ENCODE measurements around the gene SLC16A9.

Gene SLC16A9

DNA sequence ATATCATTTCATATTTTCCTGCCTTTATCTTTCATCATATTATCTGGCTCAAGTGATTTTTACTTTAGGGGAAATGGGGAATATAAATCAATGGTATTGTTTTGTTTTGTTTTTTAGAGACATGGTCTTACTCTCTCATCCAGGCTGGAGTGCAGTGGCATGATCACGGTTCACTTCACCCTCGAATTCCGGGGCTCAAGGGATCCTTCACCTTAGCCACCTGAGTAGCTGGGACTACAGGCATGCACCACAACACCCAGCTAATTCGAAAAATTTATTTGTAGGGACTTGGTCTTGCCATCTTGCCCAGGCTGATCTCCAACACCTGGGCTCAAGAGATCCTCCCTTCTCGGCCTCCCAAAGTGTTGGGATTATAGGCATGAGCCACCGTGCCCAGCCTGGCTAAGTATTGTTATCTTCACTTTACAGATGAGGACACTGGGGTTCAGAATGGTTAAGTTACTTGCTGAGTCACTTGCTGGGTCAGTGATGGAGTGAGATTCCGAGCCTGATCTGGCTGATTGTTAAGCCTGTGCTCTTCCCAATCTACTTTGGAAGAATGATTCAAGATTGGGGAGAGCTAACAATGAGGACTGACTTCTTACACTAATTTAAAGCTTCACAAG is 3.7 kb upstream of the SLC16A9 start:
- no peak for DNase-seq

- no peak for DNase-seq
Measured at GRCh38 chr10:59711871-59712494, 2.3 kb upstream of the SLC16A9 start.

DNA sequence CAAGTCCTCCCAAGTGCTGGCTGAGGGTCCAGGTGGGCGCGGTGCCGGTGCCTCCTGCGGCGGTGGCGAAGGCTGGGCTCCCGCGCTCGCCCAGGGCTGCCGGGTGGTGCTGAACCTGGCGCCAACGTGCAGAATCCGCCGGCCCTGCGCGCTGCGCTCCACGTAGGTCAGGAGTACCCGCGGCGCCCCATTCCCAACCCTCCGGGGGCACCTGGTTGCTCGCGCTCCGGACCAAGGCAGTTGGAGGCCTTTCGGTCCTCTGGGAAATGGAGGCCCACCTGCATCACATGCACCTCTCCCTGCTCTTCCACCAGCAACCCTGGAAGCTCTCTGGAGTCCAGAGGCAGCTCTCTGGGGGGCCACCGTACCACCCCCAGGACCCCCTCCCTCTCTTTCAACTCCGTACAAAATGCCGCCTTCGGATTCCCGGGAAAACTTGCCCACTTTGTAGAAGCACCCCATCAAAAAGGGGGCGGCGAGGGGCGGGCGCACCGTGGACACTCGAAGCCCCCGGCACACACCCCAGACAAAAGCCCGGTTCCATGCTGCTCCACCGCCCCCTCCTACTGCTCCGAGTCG is 745 bp downstream of the SLC16A9 start:
- DNase-seq, result no peak

DNA sequence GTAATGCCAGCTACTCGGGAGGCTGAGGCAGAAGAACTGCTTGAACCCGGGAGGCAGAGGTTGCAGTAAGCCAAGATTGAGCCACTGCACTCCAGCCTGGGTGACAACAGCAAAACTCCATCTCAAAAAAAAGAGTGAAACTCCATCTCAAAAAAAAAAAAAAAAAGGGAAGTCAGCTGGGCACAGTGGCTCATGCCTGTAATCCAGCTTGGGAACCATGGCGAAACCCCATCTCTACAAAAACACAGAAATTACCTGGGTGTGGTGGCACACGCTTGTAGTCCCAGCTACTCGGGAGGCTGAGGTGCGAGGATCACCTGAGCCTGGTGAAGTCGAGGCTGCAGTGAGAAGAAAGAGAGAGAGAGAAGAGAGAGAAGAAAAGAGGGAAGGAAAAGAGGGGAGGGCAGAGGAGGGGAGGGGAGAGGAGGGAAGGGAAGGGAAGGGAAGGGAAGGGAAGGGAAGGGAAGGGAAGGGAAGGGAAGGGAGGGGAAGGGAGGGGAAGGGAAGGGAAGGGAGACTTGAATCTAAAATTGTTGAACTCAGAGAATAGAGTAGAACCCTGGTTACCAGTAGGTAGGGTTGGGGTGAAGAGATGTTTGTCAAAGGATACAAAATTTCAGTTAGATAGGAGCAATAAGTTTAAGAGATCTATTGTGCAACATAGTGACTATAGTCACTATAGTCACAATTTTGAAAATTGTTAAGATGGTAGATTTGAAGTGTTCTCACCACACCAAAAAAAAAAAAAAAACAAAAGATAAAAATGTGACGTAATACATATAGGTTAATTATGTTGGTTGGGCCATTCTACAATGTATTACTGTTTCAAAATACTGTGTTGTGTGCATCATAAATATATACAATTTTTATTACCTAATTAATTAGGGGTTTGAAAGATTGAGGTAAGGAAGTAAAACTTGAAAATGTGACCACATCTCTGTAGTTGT is 2.5 kb downstream of the SLC16A9 start:
- DNase-seq, result no peak

DNA sequence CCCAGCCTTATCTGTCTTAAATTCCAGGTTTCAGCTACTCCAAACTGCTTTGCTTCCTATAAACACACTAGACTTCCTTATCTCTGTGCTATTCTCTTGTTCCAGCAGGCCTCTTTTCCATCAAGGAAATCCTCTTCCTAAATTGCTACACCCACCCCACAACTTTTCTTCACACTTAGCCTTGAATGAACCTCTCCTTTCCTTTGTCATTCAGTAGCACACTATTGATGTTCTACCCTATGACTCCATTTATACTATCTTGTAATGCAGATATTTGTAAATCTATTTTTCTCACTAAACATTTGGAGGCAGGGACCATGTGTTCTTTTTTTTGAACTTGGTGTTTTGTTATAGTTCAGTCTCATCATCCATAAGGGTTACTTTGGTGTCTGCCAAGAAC is 3.7 kb downstream of the SLC16A9 start:
- DNase-seq, result no peak

GRCh38 chr10:59704630-59705029 is 5.0 kb downstream of the SLC16A9 start:
- DNase-seq, result no peak

- no peak for DNase-seq
Measured at GRCh38 chr10:59702347-59702746, 7.3 kb downstream of the SLC16A9 start.

DNA sequence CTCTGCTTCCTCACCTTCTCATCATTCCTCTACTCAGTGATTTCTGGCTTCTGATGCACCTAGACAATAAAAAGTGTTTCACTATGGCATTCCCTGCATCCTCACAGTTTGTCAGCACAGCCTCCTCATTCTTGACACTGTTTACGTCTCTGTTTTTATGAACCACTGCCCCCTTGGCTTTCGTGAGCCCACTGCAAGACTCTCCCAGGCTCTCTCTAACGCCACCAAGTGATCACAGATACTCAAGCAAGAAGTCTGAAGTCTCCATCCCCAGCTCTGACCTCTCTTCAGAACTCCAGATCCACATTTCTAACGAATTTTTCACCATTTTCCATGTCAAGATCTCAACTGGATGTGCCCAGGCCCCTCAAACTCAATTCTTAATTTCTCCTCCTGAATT is 8.9 kb downstream of the SLC16A9 start:
- DNase-seq, result no peak

- no peak for DNase-seq
Measured at GRCh38 chr10:59698326-59698725, 11.3 kb downstream of the SLC16A9 start.

- no peak for DNase-seq
Measured at GRCh38 chr10:59695637-59696036, 14.0 kb downstream of the SLC16A9 start.

GRCh38 chr10:59694936-59695335 is 14.7 kb downstream of the SLC16A9 start:
- no peak for DNase-seq

DNA sequence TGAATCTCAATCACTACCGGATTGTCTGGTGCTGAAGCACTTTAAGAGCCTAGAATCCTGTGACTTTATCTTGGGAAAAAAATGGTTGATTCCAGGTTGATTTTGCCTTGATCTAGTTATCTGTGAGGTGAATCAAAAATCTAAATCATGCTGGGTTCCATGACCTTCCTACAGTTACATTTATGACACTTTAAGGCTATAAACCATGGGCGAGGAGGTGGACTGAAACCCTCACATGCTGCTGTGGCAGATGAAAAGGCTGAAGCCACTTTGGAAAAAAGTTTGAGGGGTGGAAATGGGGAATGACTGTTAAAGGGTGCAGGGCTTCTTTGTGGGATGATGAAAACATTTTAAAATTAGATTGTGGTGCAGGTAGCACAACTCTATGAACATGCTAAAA is 17.5 kb downstream of the SLC16A9 start:
- no peak for DNase-seq

GRCh38 chr10:59688921-59689351 is 20.7 kb downstream of the SLC16A9 start:
- DNase-seq, result no peak

DNA sequence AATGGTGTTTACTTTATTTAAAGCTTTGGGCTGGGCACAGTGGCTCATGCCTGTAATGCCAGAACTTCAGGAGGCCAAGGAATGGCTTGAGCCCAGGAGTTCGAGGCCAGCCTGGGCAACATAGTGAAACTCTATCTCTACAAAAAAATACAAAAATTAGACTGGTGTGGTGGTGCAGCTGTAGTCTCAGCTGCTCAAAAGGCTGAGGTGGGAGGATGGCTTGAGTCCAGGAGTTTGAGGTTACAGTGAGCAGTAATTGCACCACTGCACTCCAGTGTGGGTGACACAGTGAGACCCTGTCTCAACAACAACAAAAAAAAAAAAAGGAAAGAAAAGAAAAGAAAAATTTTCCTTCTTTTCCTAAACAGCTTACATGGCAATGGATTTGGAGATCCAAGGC is 22.0 kb downstream of the SLC16A9 start:
- no peak for DNase-seq

- no peak for DNase-seq
Measured at GRCh38 chr10:59684006-59684405, 25.6 kb downstream of the SLC16A9 start.

DNA sequence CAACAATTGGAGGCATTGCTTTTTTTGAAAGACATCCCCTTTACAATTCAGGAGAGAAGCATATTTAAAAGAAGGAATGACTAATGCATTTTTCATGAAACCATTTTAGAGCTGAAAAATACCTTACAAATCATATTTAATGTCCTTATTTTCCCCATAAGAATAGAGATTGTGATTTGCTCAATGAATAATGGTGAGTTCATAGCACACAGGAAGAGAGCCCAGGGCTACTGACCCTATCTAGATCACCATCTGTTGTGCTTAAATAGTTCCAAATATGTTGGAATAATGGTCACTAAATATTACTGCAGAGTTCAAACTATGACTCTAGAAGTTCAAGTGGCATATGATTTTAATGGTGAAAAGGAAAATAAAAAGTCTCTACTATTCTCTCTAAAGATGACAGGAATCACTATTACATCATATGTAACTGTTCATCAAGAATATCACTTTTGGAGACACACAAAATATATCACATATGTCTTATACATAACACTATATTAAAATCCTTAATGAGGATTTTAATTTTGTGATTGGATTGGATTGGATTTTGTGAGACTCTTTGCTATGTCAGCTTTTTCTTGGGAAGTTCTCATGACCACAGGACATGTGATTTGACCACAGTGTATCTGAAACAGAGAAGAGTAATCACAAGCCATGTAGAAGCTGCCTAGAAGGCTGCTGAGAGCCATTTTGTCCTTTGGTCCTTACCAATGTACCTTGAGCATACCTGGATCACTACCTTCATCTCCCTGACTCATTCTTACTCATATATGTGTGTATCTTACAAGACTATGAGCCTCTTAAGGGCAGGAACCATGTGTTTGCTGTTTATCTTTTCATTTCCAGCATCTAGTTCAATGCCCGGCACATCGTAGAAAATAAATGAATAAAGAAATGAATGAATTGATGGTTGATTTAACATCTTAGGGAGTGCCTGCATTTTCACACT is 26.4 kb downstream of the SLC16A9 start:
- DNase-seq, result no peak

- no peak for DNase-seq
Measured at GRCh38 chr10:59680199-59680598, 29.5 kb downstream of the SLC16A9 start.

DNA sequence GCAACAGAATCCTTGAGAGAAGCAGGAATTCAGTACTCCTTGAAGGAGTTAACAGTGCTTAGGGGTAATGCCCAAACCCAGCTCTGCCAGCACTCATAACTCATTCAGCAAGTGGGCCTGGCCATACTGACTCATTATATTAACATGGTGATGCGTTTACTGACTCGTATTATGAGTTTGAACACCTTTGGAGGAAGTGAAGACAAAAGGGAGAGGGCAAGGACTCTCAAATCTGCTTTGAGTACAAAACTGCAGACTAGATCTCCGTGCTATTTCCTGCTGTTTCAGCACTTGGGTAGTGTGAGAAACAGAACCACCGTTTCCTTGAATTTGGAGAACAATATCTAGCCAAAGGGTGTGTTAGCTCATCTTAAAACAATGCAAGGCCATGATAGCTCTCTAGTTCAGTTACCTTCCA is 30.8 kb downstream of the SLC16A9 start:
- DNase-seq, result no peak

DNA sequence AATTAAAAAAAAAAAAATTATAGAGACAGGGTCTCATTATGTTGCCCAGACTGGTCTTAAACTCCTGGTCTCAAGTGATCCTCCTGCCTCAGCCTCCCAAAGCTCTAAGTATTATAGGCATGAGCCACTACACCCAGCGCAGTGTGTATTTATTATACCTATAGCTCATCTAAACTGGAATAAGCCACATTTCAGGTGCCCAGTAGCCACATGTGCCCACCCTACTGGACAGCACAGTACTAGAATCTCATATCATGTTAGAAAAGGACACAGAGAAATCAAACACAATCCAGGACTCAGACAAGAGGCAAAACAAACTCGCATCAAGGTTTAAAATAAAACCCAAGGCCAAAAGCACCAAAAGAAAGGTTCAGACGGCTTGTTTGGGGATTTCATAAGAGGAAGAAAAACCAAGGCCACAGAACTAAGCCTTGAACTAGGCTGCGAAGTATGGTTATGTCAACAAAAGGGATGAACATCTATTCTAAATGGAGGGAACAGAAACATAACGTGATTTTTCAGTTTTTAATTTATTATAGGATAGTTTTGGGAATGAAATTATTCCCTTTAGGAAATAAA is 32.3 kb downstream of the SLC16A9 start:
- DNase-seq, result no peak

DNA sequence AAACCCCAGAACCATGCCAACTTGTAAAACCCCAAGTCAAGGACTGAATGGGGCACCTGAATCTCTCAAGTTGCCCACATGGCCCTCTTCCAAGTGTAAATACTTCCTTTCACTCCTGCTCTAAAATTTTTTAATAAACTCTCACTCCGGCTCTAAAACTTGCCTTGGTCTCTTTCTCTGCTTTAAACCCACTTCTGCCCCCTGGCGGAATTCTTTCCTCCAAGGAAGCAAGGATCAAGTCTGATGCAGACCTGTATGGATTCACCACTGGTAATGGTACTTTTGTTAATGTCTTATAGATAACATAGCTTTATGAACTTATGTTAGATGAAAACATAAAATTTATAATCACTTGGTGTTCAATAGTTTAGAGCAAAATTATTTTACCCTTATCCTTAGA is 33.8 kb downstream of the SLC16A9 start:
- DNase-seq, result no peak

- DNase-seq, result no peak
Measured at GRCh38 chr10:59674215-59674836, 35.3 kb downstream of the SLC16A9 start.

All from NCI-H1436 treated with DMSO at 0.1 percent for 48 hours (cell line).